HG03432 (cell line): ENCODE results near the gene CMPK1.

Experiments used
- ATAC-seq: cut with Tn5 transposase; IDR thresholded peaks from one replicate; pipeline ENCODE4 v1.9.1; 2021; ENCODE audit warnings: mild to moderate bottlenecking, moderate library complexity; ENCODE audit not compliant: unreplicated experiment

The CMPK1 gene

DNA sequence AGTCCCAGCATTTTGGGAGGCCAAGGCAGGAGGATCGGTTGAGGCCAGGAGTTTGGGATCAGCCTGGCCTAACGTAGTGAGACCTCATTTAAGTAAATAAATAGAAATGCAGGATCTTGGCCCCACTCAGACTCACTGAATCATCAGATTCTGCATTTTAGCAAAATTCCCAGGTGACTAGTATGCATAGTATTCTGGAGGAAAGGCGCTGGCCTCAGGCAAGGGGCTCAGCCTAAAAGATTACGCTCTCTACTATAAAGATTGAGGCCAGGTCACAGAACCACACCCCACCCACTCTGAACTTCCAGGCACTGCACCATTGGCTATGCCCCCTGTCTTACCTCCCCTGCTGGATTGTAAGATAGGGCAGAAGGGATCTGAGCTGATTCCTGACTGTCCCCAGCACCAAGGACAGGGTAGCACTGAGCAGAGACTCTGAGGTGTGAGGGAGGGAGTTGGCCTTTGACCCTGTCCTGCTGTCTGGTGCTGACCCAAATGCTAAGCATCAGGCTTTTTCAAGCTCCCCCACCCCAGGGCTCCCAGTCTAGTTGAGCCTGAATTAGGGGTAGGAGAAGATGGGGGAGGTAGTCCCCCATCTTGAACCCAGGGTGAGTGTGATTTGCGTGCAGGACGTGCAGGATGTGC lies 85.2 kb downstream of the CMPK1 start:
- no peak for ATAC-seq

DNA sequence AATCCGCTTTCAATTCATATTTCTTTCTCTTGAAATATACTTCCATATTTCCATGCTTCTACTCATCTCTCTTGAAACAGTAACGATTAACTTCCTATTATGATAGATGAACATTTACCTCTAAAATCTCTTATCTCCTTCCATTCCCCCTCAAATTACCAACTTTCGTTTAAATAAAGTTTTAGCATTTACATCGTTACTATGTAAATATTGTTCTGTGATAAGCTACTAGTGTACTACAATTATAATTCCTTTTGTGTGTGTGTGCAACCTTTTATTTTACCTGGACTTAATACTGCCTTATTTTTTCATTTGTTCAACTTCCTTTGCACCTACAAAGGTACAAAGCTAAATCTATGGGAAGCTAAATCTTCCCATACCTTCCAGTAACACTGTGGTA lies 87.0 kb downstream of the CMPK1 start:
- ATAC-seq: no peak

DNA sequence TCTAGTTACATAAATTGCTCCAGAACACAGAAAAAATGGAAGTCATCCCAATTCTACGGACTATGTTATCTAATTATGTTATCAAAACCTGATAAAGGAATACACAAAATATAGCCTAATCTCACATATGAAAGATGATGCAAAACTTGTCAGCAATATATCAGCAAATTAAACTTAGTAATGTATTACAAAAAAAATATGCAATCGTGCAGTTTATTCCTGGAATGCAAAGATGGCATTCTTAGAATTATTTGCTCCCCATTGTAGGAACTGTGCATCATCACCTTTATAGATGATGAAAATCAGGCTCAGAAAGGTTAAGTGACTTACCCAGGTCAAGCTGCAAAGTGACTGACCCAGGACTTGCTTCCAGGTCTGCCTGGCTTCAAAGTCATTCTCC lies 90.3 kb downstream of the CMPK1 start:
- no peak for ATAC-seq

DNA sequence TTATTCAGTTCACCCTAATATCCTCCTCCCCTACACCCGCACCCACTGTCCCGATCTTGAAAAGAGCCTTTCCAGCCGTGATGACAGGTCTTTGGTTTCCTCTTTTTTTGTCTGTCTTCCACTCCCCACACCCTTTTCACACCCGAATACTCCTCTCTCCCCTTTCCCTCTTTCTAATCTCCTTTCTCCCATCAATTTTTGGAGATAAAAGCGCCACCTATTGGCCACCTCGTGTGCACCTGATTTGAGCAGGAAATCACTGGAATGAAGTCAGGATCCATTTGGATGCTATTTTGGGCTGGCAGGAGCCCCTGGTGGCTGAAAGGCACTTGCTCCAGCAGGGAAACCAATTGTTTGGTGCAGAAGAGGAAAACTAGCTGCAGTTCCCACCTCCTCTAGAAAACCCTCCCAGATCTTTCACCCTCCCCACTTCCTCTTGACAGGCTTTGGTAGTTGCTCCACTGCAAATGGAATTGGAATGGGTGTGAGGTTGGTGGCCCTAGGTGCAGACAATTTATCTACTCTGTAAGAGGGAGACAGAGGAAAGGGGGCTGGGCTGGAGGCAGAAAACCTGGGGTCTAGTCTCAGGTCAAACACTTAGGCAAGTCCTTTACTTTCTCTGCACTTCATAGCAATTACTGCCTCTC lies 90.9 kb downstream of the CMPK1 start:
- no peak for ATAC-seq
